ENCODE results near the gene WDR87.

Gene WDR87

DNA sequence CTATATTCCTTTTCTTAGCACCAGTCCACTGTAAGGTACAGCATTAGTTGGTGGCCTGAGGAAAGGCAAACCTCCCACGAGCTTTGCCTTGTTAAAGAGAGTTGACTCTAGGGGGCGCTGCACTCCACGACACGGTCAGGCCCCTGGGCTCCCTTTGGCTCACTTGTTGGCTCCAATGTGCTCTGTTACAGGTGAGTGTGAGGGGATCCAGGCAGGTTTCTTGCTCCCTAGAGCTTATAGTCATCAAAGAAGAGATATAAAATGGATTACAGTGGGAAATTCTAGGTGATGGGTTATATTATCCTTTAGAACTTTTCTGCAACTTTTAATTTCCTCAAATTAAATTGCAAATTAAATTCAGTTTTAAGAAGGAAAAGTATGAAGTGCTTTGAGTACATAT, 3.7 kb downstream of the WDR87 start:
- peak; percentile 39 for DNase-seq (ENCODE audit: extremely low read depth, low read depth)
- TF ChIP-seq, protein P1, sequence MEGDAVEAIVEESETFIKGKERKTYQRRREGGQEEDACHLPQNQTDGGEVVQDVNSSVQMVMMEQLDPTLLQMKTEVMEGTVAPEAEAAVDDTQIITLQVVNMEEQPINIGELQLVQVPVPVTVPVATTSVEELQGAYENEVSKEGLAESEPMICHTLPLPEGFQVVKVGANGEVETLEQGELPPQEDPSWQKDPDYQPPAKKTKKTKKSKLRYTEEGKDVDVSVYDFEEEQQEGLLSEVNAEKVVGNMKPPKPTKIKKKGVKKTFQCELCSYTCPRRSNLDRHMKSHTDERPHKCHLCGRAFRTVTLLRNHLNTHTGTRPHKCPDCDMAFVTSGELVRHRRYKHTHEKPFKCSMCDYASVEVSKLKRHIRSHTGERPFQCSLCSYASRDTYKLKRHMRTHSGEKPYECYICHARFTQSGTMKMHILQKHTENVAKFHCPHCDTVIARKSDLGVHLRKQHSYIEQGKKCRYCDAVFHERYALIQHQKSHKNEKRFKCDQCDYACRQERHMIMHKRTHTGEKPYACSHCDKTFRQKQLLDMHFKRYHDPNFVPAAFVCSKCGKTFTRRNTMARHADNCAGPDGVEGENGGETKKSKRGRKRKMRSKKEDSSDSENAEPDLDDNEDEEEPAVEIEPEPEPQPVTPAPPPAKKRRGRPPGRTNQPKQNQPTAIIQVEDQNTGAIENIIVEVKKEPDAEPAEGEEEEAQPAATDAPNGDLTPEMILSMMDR (IDR thresholded peaks at IDR 0.05; ENCODE audit: low read depth, low read length), result peak; percentile 79

DNA sequence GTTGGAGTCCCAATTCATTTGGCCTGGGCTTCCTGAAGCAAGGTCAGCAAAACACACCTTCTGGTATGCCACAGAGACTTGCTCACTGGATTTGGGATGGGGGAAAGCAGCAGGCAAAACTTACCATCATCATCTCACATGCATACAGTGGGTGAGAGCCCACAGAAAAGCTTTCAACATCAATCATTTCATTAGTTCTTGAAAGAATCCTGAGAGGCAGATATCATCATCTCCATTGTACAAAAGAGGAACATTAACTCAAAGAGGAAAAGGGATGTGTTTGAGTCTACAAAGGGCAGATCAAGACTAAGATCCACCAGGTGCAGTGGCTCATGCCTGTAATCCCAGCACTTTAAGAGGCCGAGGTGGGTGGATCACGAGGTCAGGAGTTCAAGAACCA, 6.4 kb downstream of the WDR87 start:
- TF ChIP-seq, protein P1 (IDR thresholded peaks at IDR 0.05; ENCODE audit: low read depth, low read length), result no peak

DNA sequence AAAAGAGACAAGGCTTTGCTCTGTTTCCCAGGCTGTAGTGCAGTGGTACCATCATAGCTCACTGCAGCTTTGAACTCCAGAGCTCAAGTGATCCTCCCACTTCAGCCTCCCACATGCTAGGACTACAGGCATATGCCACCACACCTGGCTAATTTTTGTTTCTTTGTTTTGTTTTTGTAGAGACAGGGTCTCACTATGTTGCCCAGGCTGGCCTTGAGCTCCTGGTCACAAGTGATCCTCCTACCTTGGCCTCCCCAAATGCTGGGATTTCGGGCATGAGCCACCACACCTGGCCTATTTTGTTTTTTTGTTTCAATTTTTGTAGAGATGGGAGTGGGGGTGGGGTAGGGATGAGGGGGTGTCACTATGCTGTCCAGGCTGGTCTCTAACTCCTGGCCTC, 6.9 kb downstream of the WDR87 start:
- TF ChIP-seq, protein P1 (IDR thresholded peaks at IDR 0.05; ENCODE audit: low read depth, low read length), result no peak
- no peak for DNase-seq (ENCODE audit: extremely low read depth, low read depth)

More for the DNA sequence above, 6.4 kb downstream of the WDR87 start:
- no peak for DNase-seq (ENCODE audit: extremely low read depth, low read depth)

DNA sequence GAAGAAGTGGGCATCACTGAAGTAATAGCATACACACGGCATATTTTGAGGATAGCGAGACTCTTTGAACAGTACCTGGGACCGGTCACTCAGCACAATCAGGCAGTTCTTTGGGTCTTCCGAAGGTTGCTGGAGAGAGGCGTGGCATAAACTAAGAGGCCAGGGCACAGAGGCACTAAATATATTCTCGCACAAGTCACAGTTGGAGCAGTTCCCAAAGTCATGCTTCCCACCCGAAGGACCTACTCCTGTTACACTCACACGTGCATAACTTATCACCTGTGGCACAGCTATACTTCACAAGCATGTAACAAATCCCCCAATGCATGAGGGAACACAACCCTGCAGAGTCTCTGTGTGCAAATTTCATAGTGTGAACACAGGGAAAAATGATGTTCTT, 10.2 kb downstream of the WDR87 start:
- no peak for DNase-seq (ENCODE audit: extremely low read depth, low read depth)
- TF ChIP-seq, protein P1 (IDR thresholded peaks at IDR 0.05; ENCODE audit: low read depth, low read length), result no peak

DNA sequence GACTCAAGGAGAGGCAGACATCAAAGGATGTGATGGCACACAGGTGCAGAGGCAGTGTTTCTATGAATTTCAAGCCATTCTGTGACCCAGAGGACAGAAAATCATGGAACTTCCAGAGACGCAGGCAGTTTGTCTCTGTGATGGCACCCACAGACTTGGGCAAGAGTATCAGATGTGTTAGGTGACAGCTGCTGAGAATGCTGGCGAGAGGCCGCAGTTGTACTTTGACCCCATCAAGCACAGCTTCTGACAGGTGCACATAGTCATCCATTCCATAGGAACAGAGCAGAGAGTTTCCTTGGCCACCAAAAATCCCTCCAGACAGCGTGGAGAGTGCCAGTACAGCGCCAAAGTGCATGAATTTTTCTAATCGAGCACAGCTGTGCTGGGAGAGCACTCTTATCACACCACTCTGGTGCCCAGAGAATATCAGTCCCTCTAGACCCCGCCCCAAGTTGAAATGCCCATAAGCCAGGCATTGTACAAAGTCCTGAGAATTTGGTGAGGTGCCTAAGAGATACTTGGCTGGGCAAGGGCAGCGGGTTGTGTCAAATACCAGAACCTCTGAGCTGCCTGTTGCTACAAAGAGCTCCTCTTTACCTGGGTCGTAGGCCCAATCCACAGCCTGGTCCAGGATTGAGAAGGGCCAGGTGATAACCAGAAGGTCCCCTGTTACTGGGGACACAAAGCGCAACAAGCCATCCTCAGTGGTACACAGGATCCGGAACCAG, 12.4 kb downstream of the WDR87 start:
- TF ChIP-seq, protein P1 (IDR thresholded peaks at IDR 0.05; ENCODE audit: low read depth, low read length), result no peak
- DNase-seq (ENCODE audit: extremely low read depth, low read depth), result no peak

DNA sequence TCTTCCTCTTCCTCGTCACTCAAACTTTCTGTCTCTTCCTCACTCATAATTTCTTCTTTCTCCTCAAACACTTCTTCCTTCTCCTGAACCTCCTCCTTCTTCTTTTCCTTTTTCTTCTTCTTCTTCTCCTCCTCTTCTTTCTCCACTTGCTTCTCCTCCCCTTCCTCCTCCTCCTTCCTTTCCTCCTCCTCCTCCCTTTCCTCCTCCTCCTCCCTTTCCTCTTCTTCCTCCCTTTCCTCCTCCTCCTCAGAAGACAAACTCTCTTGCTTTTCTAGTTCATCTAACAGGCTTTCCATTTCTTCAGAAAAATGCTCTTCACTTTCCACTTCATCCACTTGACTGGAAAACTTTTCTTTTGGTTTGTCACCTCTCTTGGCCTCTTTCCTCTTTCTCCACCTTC, 19.8 kb downstream of the WDR87 start:
- TF ChIP-seq, protein P1 (IDR thresholded peaks at IDR 0.05; ENCODE audit: low read depth, low read length), result no peak

DNA sequence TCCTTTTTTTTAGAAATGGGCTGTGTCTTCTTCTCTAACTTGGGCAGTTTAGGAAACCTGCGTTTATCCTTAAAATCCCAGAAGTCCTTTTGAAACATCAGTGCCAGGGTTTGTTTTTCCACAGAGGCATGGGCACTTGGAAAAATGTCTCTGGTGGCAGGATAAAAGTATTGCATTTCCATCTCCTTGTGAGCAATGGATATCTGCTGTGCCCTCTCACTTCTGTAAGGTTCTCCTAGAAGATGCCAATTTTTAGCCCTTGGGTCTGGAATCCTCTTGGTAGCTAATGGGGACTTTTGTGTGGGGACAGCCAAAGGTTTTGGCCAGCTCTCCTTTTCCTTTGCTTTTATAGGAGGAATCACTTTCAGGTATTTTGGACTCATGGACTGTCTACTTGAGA, 21.0 kb downstream of the WDR87 start:
- DNase-seq (ENCODE audit: extremely low read depth, low read depth), result no peak
- TF ChIP-seq, protein P1 (IDR thresholded peaks at IDR 0.05; ENCODE audit: low read depth, low read length), result no peak

More for the DNA sequence above, 19.8 kb downstream of the WDR87 start:
- no peak for DNase-seq (ENCODE audit: extremely low read depth, low read depth)

Data from AG09319 (cell line).